B cell (primary cell): ENCODE measurements around the gene HOXD1. TPM values are rescaled to one million over a fixed set of nuclear protein-coding genes. Genes with fewer than 3 reads are reported as not detected.

Experiments used
- ATAC-seq: fragments of 200-7000 bp; cut with Tn5 transposase; one replicate; pipeline ENCODE4 v1.10.0; 2021; ENCODE audit warnings: low read depth, mild to moderate bottlenecking, moderate number of reproducible peaks, moderate library complexity
- CTCF ChIA-PET: fragments of 350-600 bp; sonication (Branson Sonifier 250); formaldehyde crosslinking; loops from one replicate; lab custom pipeline; 2021; ENCODE audit warnings: antibody characterized with exemption, inconsistent platforms; lab: Charles Lee
- POLR2A ChIA-PET: fragments of 350-600 bp; sonication (Branson Sonifier 250); formaldehyde crosslinking; loops from one replicate; lab custom pipeline; 2021; ENCODE audit warnings: antibody characterized with exemption; lab: Charles Lee
- DNase-seq: peaks from one replicate; pipeline ENCODE4 v3.0.0; 2013
- H2AFZ ChIP-seq: 2 replicates; pipeline ENCODE4 v1.6.1; 2012; ENCODE audit warnings: mild to moderate bottlenecking, low read depth, low read length; ENCODE audit not compliant: insufficient read depth, poor library complexity, severe bottlenecking
- H3K27ac ChIP-seq, 2 donors: 1 replicate in 1 of 2; 2 replicates in 1 of 2; pipeline ENCODE4 v1.5.1; 2012 to 2013; ENCODE audit warnings: low read length in 2 of 2, mild to moderate bottlenecking in 2 of 2, moderate library complexity in 1 of 2
- H3K27me3 ChIP-seq, 4 experiments: fragments of 200-600 bp in 1 of 4; sonication (generic) in 1 of 4; replicated peaks in 1 of 4; 1 replicate in 2 of 4; 2 replicates in 2 of 4; pipeline versions ENCODE4 v1.6.1 to v1.7.0; 2013 to 2016; ENCODE audit warnings: low read length in 3 of 4, mild to moderate bottlenecking in 2 of 4, mixed read lengths in 1 of 4, moderate library complexity in 1 of 4; ENCODE audit not compliant: insufficient read depth in 4 of 4, control insufficient read depth in 3 of 4; ENCODE audit errors: control extremely low read depth in 1 of 4
- H3K36me3 ChIP-seq, 2 experiments: replicated peaks in 1 of 2; 1 replicate in 1 of 2; 2 replicates in 1 of 2; pipeline versions ENCODE4 v1.6.1 to v1.7.1; 2013; ENCODE audit warnings: low read length in 1 of 2; ENCODE audit not compliant: insufficient read depth in 2 of 2, control insufficient read depth in 1 of 2; ENCODE audit errors: control extremely low read depth in 1 of 2, extremely low read depth in 1 of 2
- H3K4me1 ChIP-seq, 2 donors: fragments of 200-600 bp in 1 of 2; sonication (generic) in 1 of 2; 1 replicate in 1 of 2; 2 replicates in 1 of 2; pipeline versions ENCODE4 v1.5.1 to v1.6.1; 2013 to 2017; ENCODE audit warnings: low read length in 2 of 2; ENCODE audit not compliant: control insufficient read depth in 2 of 2, insufficient read depth in 2 of 2
- H3K4me2 ChIP-seq: replicated peaks from 2 replicates; pipeline ENCODE3; 2012; ENCODE audit warnings: mild to moderate bottlenecking, low read depth, low read length; ENCODE audit not compliant: poor library complexity, severe bottlenecking
- H3K4me3 ChIP-seq, 5 experiments: fragments of 200-600 bp in 1 of 5; sonication (generic) in 1 of 5; 1 replicate in 3 of 5; 2 replicates in 2 of 5; pipeline versions ENCODE4 v1.5.1 to v1.7.0; 2011 to 2016; ENCODE audit warnings: low read length in 4 of 5, mild to moderate bottlenecking in 4 of 5, low read depth in 2 of 5, control low read depth in 1 of 5, moderate library complexity in 1 of 5; ENCODE audit not compliant: insufficient read depth in 1 of 5; ENCODE audit errors: control extremely low read depth in 1 of 5, extremely low read depth in 1 of 5
- H3K79me2 ChIP-seq: fragments of 200-600 bp; sonication (generic); one replicate; pipeline ENCODE4 v1.6.0; 2016; ENCODE audit warnings: low read length; ENCODE audit not compliant: control insufficient read depth, insufficient read depth
- H3K9ac ChIP-seq: fragments of 200-600 bp; sonication (generic); 2 replicates; pipeline ENCODE4 v1.6.1; 2017; ENCODE audit warnings: mild to moderate bottlenecking, low read length, moderate library complexity
- H3K9me3 ChIP-seq, 3 donors: one replicate each; pipeline versions ENCODE4 v1.6.1 to v1.7.1; 2013; ENCODE audit warnings: low read length in 2 of 3; ENCODE audit not compliant: control insufficient read depth in 2 of 3, insufficient read depth in 1 of 3; ENCODE audit errors: control extremely low read depth in 1 of 3
- H4K20me1 ChIP-seq: 2 replicates; pipeline ENCODE4 v1.6.0; 2012; ENCODE audit warnings: mild to moderate bottlenecking, low read length; ENCODE audit not compliant: insufficient read depth, control insufficient read depth, poor library complexity, severe bottlenecking
- H3K27ac Mint-ChIP-seq: one replicate; pipeline ENCODE4 v1.8.0; 2021; ENCODE audit warnings: mixed read lengths
- H3K27me3 Mint-ChIP-seq: one replicate; pipeline ENCODE4 v1.8.0; 2021; ENCODE audit warnings: mixed read lengths
- H3K4me1 Mint-ChIP-seq: one replicate; pipeline ENCODE4 v1.8.0; 2021; ENCODE audit warnings: mixed read lengths
- H3K4me3 Mint-ChIP-seq: one replicate; pipeline ENCODE4 v1.8.0; 2021; ENCODE audit warnings: mixed read lengths
- H3K9me3 Mint-ChIP-seq: one replicate; pipeline ENCODE4 v1.8.0; 2022; ENCODE audit warnings: mixed read lengths; ENCODE audit not compliant: insufficient read depth
- EZH2 ChIP-seq: IDR thresholded peaks from 2 replicates; pipeline ENCODE4 v1.6.1; 2012; ENCODE audit warnings: borderline replicate concordance, low read depth, mild to moderate bottlenecking, moderate library complexity, low read length; ENCODE audit not compliant: insufficient read depth, poor library complexity, severe bottlenecking
- WGBS: methylation state at CpG from one replicate; pipeline ENCODE4 v1.1.5; 2013; ENCODE audit warnings: missing lambda C conversion rate; ENCODE audit not compliant: insufficient coverage; 5-methylcytosine and 5-hydroxymethylcytosine counted together
- intact Hi-C: fragments of 100-400 bp; cut with micrococcal nuclease; formaldehyde crosslinking; loops from one replicate; pipeline ENCODE4 v1.10.0; 2022
- polyA plus RNA-seq: library from polyadenylated mRNA; depleted of rRNA; stranded (reverse); fragments of >200 nt; gene quantifications from 2 replicates; pipeline ENCODE4 v1.2.3, GENCODE V29; 2012
- total RNA-seq, 2 donors: library from RNA; stranded (reverse); fragments of 120-200 nt in 1 of 2; gene quantifications; 1 replicate in 1 of 2; 2 replicates in 1 of 2; pipeline versions ENCODE4 v1.2.3 to v1.2.4, GENCODE V29; 2013 to 2022
- TF ChIP-seq, protein P1 (sequence below): fragments of 200-600 bp; IDR thresholded peaks from one replicate; pipeline ENCODE4 v1.8.0; 2022; ENCODE audit warnings: antibody characterized with exemption, mild to moderate bottlenecking

Gene HOXD1
- total and polyA plus RNA-seq, 2 donors (not counting 1 experiment from before 2014, with no cell fraction given), result not detected

DNA sequence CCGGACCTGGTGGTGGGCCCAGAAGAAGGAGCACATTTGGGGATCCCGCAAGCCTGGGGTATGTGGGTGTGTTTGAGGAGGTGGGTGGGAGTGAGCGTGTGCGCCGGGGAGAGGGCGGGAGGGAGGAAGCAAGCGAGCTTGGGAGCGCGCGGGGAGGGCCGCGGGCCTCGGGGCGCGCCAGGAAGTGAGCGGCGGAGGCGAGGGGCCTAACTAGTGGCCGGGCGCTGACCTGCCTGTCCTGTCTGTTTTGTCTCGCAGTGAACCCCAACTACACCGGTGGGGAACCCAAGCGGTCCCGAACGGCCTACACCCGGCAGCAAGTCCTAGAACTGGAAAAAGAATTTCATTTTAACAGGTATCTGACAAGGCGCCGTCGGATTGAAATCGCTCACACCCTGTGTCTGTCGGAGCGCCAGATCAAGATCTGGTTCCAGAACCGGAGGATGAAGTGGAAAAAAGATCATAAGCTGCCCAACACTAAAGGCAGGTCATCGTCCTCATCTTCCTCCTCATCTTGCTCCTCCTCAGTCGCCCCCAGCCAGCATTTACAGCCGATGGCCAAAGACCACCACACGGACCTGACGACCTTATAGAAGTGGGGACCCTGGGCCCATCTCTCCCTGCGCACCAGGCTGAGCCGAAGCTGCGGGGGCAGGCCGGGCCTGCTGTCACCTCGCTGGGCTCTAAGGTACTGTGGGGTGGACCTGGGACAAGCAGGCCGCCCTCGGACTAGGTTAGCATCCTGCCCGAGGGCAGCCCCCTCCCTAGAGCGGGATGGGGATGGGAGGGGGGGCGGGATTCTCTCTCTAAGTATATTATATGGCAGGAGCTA lies 35.9 kb upstream of the HOXD1 start:
- no peak for ATAC-seq
- POLR2A ChIA-PET, result no interaction called here

More for the DNA sequence above, 35.9 kb upstream of the HOXD1 start:
- peaks cover 3 to 12% of the 10 kb centered on the region in 2 donors for H3K4me1 ChIP-seq
- H3K9me3 Mint-ChIP-seq, result peaks cover 2% of the 10 kb centered on the region
- H3K36me3 ChIP-seq, result no peaks in the 10 kb centered on the region
- peaks cover 3% of the 10 kb centered on the region for H3K4me1 Mint-ChIP-seq
- no peak overlapping the region for H2AFZ ChIP-seq
- CTCF ChIA-PET, result no interaction called here
- peaks cover 0 to 86% (median 53%) of the 10 kb centered on the region in 4 experiments for H3K27me3 ChIP-seq
- no peak overlapping the region for H3K9ac ChIP-seq
- peak; percentile 6 for DNase-seq
- H3K4me3 ChIP-seq, result no peak overlapping the region
- peaks cover 0 to 26% (median 0%) of the 10 kb centered on the region in 3 donors for H3K9me3 ChIP-seq
- 18% methylated on average over 43 of the region's 48 CpGs for WGBS
- H4K20me1 ChIP-seq, result no peaks in the 10 kb centered on the region
- H3K27ac Mint-ChIP-seq, result no peak overlapping the region
- no peak overlapping the region for H3K27ac ChIP-seq
- intact Hi-C loops, result no loop called here
- no peak for TF ChIP-seq EZH2
- TF ChIP-seq, protein P1, sequence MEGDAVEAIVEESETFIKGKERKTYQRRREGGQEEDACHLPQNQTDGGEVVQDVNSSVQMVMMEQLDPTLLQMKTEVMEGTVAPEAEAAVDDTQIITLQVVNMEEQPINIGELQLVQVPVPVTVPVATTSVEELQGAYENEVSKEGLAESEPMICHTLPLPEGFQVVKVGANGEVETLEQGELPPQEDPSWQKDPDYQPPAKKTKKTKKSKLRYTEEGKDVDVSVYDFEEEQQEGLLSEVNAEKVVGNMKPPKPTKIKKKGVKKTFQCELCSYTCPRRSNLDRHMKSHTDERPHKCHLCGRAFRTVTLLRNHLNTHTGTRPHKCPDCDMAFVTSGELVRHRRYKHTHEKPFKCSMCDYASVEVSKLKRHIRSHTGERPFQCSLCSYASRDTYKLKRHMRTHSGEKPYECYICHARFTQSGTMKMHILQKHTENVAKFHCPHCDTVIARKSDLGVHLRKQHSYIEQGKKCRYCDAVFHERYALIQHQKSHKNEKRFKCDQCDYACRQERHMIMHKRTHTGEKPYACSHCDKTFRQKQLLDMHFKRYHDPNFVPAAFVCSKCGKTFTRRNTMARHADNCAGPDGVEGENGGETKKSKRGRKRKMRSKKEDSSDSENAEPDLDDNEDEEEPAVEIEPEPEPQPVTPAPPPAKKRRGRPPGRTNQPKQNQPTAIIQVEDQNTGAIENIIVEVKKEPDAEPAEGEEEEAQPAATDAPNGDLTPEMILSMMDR, result no peak
- no peak overlapping the region for H3K4me2 ChIP-seq
- H3K27me3 Mint-ChIP-seq, result peaks cover 82% of the 10 kb centered on the region
- no peaks in the 10 kb centered on the region for H3K79me2 ChIP-seq
- H3K4me3 Mint-ChIP-seq, result no peak overlapping the region
